NCI-H345 treated with DMSO at 0.1 percent for 48 hours (cell line): ENCODE results near the gene TMEM200B.
A peak's percentile ranks its signal among the peaks of the same experiment; 100 is the strongest.
"Not testable (repeated sequence)": the region's sequence is repeated elsewhere in the genome, so short reads cannot be mapped to it uniquely, and the experiment has no call there.

Experiments used
- DNase-seq: peaks from one replicate; lab custom pipeline; 2025; ENCODE audit not compliant: unreplicated experiment; lab: John Stamatoyannopoulos, UW

Gene TMEM200B

GRCh38 chr1:29112705-29113412 lies 10.8 kb downstream of the TMEM200B start:
- DNase-seq, result no peak

DNA sequence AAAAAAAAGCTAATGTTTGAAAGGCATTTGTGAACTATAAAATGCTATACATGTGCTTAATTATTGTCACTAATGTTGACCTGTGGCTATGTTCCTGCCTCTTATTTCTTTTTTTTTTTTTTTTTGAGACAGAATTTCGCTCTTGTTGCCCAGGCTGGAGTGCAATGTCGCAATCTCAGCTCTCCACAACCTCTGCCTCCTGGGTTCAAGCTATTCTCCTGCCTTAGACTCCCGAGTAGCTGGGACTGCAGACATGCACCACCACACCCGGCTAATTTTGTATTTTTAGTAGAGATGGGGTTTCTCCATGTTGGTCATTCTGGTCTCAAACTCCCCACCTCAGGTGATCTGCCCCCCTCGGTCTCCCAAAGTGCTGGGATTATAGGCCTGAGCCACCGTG lies 15.7 kb downstream of the TMEM200B start:
- DNase-seq, result not testable (repeated sequence)

GRCh38 chr1:29105822-29106221 lies 17.9 kb downstream of the TMEM200B start:
- DNase-seq, result no peak

GRCh38 chr1:29100487-29100886 lies 23.2 kb downstream of the TMEM200B start:
- DNase-seq, result no peak

GRCh38 chr1:29099286-29099685 lies 24.4 kb downstream of the TMEM200B start:
- DNase-seq, result no peak

- DNase-seq, result peak; percentile 94
Measured at GRCh38 chr1:29096231-29096886, 27.3 kb downstream of the TMEM200B start.

GRCh38 chr1:29094954-29095353 lies 28.7 kb downstream of the TMEM200B start:
- DNase-seq, result no peak

DNA sequence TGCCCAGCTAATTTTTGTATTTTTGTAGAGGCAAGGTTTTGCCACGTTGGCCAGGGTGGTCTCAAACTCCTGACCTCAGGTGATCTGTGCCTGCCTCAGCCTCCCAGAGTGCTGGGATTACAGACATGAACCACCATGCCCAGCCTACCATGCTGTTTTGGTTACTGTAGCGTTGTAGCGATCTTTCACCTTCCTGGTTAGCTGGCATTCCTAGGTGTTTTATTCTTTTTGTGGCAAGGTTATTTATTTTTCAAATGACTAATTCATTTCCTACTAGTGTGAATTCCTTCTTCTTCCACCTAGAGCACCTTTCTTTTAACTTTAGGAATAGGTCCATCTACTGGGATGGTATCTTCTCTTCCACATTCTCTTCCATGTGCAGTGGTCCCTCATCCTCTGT lies 29.3 kb downstream of the TMEM200B start:
- no peak for DNase-seq

DNA sequence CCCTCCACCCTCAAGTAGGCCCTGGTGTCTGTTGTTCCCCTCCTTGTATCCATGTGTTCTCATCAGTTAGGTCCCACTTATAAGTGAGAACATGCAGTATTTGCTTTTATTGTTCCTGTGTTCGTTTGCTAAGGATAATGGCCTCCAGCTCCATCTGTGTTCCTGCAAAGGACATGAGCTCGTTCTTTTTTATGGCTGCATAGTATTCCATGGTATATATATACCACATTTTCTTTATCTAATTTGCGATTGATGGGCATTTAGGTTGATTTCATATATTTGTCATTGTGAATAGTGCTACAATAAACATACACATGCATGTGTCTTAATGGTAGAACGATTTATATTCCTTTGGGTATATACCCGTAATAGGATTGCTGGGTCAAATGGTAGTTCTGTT lies 31.0 kb downstream of the TMEM200B start:
- DNase-seq, result not testable (repeated sequence)

- DNase-seq, result peak; percentile 91
Measured at GRCh38 chr1:29090937-29091618, 32.6 kb downstream of the TMEM200B start.

GRCh38 chr1:29084196-29084521 lies 39.5 kb downstream of the TMEM200B start:
- no peak for DNase-seq

GRCh38 chr1:29083317-29084195 lies 40.1 kb downstream of the TMEM200B start:
- DNase-seq, result no peak

GRCh38 chr1:29082519-29082918 lies 41.2 kb downstream of the TMEM200B start:
- DNase-seq, result no peak

DNA sequence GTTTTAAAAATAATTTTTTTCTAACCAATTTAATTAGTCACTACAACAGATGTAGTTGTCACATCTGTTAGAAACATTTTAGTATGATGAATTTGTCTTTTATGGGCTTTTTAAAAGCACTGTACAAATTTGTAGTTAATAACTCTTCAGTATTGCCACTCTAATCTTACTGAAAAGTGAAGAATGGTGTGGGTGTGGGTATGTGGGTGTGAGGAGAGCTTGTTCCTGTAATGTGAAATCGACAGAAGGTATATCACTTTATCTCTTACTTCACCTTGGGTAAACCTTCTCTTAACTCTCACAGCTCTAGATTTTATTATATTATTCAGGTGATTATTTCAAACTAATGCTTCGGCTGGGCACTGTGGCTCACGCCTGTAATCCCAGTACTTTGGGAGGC lies 42.5 kb downstream of the TMEM200B start:
- no peak for DNase-seq

DNA sequence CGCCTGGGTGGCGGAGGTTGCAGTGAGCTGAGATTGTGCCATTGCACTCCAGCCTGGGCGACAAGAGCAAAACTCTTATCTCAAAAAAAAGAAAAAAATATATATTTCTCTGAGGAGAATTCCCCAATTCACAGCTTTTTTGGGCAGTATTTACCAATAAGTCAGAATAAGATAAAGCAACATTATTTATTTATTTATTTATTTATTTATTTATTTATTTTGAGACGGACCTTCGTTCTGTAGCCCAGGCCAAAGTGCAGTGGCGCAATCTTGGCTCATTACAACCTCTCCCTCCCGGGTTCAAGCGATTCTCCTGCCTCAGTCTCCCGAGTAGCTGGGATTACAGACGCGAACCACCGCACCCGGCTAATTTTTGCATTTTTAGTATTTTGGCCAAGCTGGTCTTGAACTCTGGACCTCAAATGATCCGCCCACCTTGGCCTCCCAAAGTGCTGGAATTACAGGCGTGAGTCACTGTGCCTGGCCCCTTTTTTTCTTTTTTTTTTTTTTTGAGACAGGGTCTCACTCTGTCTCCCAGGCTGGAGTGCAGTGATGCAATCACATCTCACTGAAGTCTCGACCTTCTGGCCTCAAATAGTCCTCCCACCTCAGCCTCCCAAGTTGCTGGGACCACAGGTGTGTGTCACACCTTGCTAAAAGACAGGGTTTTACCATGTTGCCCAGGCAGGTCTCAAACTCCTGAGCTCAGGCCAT lies 43.6 kb downstream of the TMEM200B start:
- DNase-seq, result not testable (repeated sequence)

DNA sequence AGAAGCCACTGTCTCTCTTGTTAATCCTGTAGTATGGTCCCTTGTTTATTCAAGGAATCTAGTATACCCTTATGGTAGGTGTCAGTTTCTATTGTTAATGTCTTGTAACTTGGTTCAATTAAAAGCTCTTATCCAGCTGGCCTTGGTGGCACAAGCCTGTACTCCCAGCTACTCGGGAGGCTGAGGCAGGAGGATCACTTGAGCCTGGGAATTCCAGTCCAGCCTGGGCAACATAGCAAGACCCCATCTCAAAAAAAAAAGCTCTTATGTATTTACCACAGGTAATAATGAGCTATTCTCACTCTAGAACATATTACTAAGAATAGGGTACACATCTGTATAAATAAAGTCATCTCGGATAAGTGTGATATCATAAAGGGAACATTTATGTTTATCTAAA lies 46.5 kb downstream of the TMEM200B start:
- DNase-seq, result no peak
